Endothelial cell (in vitro differentiated cells): ENCODE data around the gene RTN4R. TPM values are rescaled to one million over a fixed set of nuclear protein-coding genes. Genes with fewer than 3 reads are reported as not detected.

Experiments used
- DNase-seq: peaks from one replicate; pipeline ENCODE4 v3.0.0; 2021; ENCODE audit warnings: low spot score
- H3K27ac Mint-ChIP-seq: one replicate; pipeline ENCODE4 v1.8.0; 2021; ENCODE audit warnings: mixed read lengths, inconsistent platforms; ENCODE audit not compliant: unreplicated experiment
- H3K27me3 Mint-ChIP-seq: one replicate; pipeline ENCODE4 v1.8.0; 2021; ENCODE audit warnings: mild to moderate bottlenecking, moderate library complexity, mixed read lengths, inconsistent platforms; ENCODE audit not compliant: unreplicated experiment
- H3K36me3 Mint-ChIP-seq: one replicate; pipeline ENCODE4 v1.8.0; 2021; ENCODE audit warnings: mild to moderate bottlenecking, low read depth, mixed read lengths, inconsistent platforms; ENCODE audit not compliant: unreplicated experiment
- H3K4me1 Mint-ChIP-seq: one replicate; pipeline ENCODE4 v1.8.0; 2021; ENCODE audit warnings: mild to moderate bottlenecking, mixed read lengths, inconsistent platforms; ENCODE audit not compliant: unreplicated experiment
- H3K4me3 Mint-ChIP-seq: one replicate; pipeline ENCODE4 v1.8.0; 2021; ENCODE audit warnings: mild to moderate bottlenecking, mixed read lengths, inconsistent platforms; ENCODE audit not compliant: unreplicated experiment
- H3K9me3 Mint-ChIP-seq: one replicate; pipeline ENCODE4 v1.8.0; 2021; ENCODE audit warnings: mixed read lengths, inconsistent platforms; ENCODE audit not compliant: unreplicated experiment
- total RNA-seq: library from RNA; stranded (reverse); fragmentation: NEBNext Ultra II Directional; extraction: Animal tissue kit (Norgen Biotek cat#: 25700); gene quantifications from one replicate; pipeline ENCODE4 v1.2.1, GENCODE V29; 2021; ENCODE audit not compliant: unreplicated experiment
- TF ChIP-seq, protein P1 (sequence below): fragments of 200-600 bp; sonication (generic); IDR thresholded peaks from one replicate; pipeline ENCODE4 v1.5.0; 2021; ENCODE audit warnings: antibody characterized with exemption; ENCODE audit not compliant: unreplicated experiment

RTN4R gene
- total RNA-seq, 1 donor from 2014 or later, result 19.0 TPM

DNA sequence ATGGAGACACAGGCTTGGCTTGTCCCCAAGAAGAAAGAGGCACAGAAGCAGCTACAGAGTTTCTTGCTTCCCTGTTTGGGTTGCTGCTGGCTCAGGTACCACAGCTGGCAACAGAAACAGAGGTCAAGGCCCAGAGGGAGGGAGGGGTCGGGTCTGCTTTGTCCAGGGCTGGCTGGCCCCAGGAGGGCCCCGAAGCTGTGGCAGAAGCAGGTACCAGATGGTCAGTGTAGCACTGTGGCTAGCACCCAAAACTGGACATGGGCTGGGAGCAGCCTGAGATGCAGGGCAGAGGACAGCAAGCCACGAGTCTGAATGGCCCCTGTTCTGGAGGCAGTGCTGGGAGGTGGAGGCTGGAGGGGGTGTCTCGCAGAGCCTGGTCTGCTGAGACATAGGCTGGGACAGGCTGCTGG, 65.0 kb downstream of the RTN4R start:
- no peak for DNase-seq
- Mint-ChIP-seq H3K9me3 (no peaks in the 10 kb centered on the region), H3K36me3 (no peaks in the 10 kb centered on the region), H3K4me3 (no peak overlapping the region), H3K27me3 (peaks cover 5% of the 10 kb centered on the region), H3K27ac (peak overlapping the region; percentile 9), H3K4me1 (peaks cover 15% of the 10 kb centered on the region)
- TF ChIP-seq, protein P1, sequence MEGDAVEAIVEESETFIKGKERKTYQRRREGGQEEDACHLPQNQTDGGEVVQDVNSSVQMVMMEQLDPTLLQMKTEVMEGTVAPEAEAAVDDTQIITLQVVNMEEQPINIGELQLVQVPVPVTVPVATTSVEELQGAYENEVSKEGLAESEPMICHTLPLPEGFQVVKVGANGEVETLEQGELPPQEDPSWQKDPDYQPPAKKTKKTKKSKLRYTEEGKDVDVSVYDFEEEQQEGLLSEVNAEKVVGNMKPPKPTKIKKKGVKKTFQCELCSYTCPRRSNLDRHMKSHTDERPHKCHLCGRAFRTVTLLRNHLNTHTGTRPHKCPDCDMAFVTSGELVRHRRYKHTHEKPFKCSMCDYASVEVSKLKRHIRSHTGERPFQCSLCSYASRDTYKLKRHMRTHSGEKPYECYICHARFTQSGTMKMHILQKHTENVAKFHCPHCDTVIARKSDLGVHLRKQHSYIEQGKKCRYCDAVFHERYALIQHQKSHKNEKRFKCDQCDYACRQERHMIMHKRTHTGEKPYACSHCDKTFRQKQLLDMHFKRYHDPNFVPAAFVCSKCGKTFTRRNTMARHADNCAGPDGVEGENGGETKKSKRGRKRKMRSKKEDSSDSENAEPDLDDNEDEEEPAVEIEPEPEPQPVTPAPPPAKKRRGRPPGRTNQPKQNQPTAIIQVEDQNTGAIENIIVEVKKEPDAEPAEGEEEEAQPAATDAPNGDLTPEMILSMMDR, result no peak

DNA sequence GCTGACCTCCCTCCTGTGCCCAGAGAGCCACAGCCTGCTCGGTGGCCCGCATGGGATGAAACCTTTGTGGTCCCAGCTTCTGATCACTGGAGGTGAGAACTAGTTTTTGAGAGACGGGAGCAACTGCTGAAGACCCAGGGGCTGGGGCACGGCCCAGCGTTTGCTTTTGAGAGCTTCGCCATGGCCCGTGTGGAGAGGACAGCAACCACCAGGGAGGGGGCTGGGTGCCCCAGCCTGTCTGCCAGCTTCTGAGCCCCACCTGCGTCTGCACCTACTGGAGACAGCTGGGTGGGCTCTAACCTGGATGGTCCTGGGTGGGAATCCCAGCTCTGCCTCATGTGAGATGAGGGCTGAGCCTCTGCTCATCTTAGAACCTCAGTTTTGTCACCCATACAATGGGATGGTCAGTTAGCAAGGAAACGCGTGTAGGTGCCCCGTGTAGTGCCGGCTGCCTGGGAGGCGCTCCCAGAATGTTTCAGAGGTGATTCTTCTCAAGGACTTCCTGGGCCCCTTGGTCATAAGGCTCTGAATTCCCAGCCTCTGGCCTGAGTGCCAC, 66.2 kb downstream of the RTN4R start:
- DNase-seq, result no peak
- no peaks in the 10 kb centered on the region for H3K9me3 Mint-ChIP-seq
- no peak overlapping the region for H3K27ac Mint-ChIP-seq
- H3K27me3 Mint-ChIP-seq, result peaks cover 3% of the 10 kb centered on the region
- TF ChIP-seq, protein P1, result no peak
- H3K36me3 Mint-ChIP-seq, result no peaks in the 10 kb centered on the region
- peaks cover 15% of the 10 kb centered on the region for H3K4me1 Mint-ChIP-seq
- H3K4me3 Mint-ChIP-seq, result no peak overlapping the region

DNA sequence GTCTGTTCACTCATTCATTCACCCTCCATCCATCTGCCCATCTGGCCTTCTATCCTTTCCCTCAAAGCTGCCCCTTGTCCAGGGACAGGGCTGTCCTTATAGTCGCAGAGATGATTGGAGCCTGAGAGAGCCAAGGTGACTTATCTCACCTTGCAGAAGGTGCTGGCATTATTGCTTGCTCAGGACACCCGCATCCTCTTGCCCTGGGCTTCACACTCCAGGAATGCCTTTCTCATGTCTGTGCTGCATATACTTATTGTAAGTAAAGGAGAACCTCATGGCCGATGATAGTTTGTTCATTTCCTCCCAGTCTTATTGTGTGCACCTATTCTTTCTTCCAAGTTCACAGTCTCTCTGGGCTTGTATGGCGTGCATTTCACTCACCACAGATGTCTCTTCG, 68.2 kb downstream of the RTN4R start:
- peaks cover 6% of the 10 kb centered on the region for H3K4me1 Mint-ChIP-seq
- no peak overlapping the region for H3K27ac Mint-ChIP-seq
- TF ChIP-seq, protein P1, result no peak
- H3K9me3 Mint-ChIP-seq, result no peaks in the 10 kb centered on the region
- H3K36me3 Mint-ChIP-seq, result no peaks in the 10 kb centered on the region
- peaks cover 3% of the 10 kb centered on the region for H3K27me3 Mint-ChIP-seq
- no peak for DNase-seq
- no peak overlapping the region for H3K4me3 Mint-ChIP-seq

DNA sequence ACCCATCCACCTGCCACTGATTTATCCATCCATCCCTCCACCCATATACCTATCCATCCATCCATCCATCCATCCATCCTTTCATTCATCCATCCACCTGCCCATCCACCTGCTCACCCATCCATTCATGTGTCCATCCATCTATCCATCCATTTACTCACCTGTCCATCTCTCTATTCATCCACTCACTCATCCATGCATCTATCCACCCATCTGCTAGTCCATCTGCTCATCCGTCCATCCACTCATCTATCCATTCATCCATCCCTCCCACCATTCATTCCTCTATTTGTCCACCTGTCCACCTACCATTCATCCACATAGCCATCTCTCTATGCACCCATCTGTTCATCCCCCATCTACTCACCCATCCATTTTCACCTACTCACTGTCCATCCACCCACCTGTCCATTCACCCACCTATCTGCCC, 68.7 kb downstream of the RTN4R start:
- Mint-ChIP-seq H3K27me3 (peaks cover 3% of the 10 kb centered on the region), H3K27ac (no peak overlapping the region), H3K4me1 (peaks cover 6% of the 10 kb centered on the region), H3K4me3 (no peak overlapping the region), H3K9me3 (no peaks in the 10 kb centered on the region), H3K36me3 (no peaks in the 10 kb centered on the region)
- TF ChIP-seq, protein P1, result no peak
- DNase-seq, result no peak

DNA sequence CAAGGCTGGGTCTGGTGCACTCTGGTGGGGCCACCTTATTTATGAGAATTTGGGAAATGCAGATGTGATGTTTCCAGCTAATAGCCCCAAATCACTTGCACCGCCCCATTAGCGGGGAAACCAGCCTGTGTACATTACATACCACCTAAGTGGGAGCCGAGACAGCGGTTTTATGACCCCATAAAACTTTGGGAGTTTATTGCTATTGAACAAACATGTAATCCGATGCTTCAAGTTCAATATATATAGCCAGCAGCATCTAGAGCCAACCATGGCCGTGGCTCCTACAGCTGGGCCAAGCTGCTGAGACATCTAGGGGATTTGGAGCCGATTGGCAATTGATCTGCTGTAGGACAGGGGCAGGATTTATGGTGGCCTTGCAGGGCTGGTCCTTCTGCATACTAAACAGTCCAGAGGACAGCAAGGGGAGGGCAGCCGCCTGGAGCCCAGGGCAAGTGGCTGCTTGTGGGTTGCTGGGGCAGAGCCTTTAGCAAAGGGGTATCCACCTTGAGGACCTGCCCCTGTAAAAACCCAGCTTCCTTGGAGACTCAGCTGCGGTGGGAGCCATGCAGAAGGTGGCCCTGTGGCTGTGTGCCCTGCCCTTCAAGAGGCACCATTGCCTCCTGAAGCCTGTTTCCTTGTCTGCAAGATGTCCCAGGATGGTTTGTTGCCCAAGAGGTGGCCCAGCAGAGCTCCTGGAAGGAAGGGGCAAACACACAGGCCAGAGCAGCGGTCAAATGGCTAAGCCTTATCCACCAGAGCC, 69.4 kb downstream of the RTN4R start:
- Mint-ChIP-seq H3K27me3 (peaks cover 3% of the 10 kb centered on the region), H3K36me3 (no peaks in the 10 kb centered on the region), H3K4me3 (no peak overlapping the region), H3K9me3 (no peaks in the 10 kb centered on the region), H3K27ac (no peak overlapping the region), H3K4me1 (peaks cover 6% of the 10 kb centered on the region)
- TF ChIP-seq, protein P1, result no peak
- DNase-seq, result no peak
